OCI-LY7 (cell line): ENCODE data around the gene ERVK3-1.

Experiments
- EZH2phosphoT487 ChIP-seq: fragments of 200-600 bp; sonication (generic); IDR thresholded peaks from 2 replicates; pipeline ENCODE4 v1.6.1; 2018; ENCODE audit warnings: low read depth, borderline replicate concordance, mild to moderate bottlenecking, mixed run types, antibody characterized with exemption, low read length, moderate library complexity, mixed read lengths
- TF ChIP-seq, protein P1 (sequence below): fragments of 200-600 bp; sonication (generic); conservative IDR thresholded peaks from 2 replicates; pipeline ENCODE4 v1.5.1; 2014; ENCODE audit warnings: mild to moderate bottlenecking, antibody characterized with exemption, low read length, moderate library complexity, mixed read lengths

DNA sequence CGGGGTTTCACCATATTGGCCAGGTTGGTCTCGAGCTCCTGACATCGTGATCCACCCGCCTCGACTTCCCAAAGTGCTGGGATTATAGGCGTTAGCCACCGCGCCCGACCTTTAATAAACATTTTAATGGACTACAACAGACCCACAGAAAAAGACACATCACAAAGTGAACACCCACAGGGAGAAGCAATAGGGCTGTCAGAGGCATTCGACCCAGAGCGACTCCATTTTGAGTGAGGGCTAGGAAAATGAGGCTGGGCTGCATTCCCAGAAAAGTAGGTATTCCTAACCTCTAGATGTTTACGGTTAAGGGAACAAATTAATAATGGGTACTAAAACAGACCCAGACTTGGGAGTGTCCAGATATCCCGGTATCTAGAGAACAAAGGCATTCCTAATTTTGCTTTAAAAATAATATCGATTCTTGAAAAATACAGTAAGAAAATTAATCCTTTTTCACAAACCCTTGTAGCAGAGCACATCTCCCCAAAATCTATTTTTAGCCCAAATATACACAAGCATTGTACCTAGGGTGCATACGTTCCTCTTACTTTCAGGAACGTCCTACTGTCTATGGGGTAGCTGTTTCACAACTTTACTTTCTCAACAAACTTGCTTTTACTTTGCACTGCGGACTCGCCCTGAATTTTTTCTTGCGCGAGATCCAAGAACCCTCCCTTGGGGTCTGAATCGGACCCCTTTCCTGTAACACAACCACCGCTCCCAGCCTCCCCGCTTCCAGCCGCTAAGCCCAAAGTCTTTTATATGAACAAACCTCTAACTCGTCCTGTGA lies 27.2 kb upstream of the ERVK3-1 start:
- TF ChIP-seq, protein P1, sequence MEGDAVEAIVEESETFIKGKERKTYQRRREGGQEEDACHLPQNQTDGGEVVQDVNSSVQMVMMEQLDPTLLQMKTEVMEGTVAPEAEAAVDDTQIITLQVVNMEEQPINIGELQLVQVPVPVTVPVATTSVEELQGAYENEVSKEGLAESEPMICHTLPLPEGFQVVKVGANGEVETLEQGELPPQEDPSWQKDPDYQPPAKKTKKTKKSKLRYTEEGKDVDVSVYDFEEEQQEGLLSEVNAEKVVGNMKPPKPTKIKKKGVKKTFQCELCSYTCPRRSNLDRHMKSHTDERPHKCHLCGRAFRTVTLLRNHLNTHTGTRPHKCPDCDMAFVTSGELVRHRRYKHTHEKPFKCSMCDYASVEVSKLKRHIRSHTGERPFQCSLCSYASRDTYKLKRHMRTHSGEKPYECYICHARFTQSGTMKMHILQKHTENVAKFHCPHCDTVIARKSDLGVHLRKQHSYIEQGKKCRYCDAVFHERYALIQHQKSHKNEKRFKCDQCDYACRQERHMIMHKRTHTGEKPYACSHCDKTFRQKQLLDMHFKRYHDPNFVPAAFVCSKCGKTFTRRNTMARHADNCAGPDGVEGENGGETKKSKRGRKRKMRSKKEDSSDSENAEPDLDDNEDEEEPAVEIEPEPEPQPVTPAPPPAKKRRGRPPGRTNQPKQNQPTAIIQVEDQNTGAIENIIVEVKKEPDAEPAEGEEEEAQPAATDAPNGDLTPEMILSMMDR = no peak
- no peak for TF ChIP-seq EZH2phosphoT487
